C4-2B (cell line): ENCODE data around the gene ERO1B.

Source experiments
- H3K27ac ChIP-seq: fragments of 450-650 bp; 2 replicates; pipeline ENCODE4 v1.5.1; 2017
- ZFX ChIP-seq: fragments of 450-650 bp; IDR thresholded peaks from 2 replicates; pipeline ENCODE4 v1.6.1; 2017
- TF ChIP-seq, protein P1 (sequence below): fragments of 450-650 bp; conservative IDR thresholded peaks from 2 replicates; pipeline ENCODE4 v1.5.1; 2017; ENCODE audit warnings: mild to moderate bottlenecking

The ERO1B gene

DNA sequence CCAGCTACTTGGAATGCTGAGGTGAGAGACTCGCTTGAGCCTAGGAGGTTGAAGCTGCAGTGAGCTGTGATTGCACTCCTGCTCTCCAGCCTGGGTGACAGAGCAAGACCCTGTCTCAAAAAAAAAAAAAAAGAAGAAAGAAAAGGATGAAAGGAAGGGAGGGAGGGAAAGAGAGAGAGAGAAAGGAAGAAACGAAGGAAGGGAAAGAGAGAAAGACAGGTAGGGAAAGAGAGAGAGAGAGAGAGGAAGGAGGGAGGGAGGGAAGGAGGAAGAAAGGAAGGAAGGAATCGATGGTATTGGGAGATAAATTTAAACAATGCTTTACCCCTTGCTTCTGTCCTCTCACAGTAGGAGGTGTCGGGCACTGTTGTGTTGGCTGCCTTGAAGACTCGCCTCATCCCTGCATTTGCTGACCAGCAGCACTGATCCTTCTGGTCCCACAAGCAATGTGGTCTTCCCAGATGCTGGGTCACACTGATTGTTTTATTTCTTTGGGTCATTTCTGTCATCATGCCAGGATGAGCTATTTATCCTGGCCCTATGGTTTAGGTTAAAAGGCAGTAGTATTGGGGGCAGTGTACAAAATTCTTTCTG lies 108.5 kb downstream of the ERO1B start:
- TF ChIP-seq, protein P1, sequence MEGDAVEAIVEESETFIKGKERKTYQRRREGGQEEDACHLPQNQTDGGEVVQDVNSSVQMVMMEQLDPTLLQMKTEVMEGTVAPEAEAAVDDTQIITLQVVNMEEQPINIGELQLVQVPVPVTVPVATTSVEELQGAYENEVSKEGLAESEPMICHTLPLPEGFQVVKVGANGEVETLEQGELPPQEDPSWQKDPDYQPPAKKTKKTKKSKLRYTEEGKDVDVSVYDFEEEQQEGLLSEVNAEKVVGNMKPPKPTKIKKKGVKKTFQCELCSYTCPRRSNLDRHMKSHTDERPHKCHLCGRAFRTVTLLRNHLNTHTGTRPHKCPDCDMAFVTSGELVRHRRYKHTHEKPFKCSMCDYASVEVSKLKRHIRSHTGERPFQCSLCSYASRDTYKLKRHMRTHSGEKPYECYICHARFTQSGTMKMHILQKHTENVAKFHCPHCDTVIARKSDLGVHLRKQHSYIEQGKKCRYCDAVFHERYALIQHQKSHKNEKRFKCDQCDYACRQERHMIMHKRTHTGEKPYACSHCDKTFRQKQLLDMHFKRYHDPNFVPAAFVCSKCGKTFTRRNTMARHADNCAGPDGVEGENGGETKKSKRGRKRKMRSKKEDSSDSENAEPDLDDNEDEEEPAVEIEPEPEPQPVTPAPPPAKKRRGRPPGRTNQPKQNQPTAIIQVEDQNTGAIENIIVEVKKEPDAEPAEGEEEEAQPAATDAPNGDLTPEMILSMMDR, result no peak
- TF ChIP-seq ZFX, result no peak
- no peak overlapping the region for H3K27ac ChIP-seq

DNA sequence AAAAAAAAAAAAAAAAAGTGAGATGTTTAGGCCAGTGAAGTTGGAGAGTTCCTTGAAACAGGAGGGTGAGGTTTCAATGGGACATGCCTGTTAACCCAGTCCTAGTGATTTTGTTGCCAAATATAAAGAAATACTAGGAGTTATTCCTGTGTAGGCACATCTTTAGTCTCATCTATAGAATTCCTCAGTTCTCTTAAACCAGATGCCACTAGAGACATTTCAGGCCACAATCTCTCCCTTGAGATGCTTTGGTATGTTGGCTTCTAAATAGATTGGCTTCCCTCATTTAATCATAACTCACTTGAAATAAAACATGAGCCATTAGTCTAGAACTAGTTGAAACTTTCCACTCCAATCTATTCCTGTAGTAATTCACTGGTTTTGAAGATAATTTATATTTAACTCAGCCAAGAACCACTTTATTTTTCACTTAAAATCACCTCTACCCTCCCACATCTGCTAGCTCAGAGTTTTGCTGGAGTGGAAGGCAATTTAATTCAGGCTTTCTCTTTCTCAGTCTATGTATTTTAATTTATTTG lies 109.6 kb downstream of the ERO1B start:
- TF ChIP-seq, protein P1, result no peak
- no peak for TF ChIP-seq ZFX
- H3K27ac ChIP-seq, result no peak overlapping the region

DNA sequence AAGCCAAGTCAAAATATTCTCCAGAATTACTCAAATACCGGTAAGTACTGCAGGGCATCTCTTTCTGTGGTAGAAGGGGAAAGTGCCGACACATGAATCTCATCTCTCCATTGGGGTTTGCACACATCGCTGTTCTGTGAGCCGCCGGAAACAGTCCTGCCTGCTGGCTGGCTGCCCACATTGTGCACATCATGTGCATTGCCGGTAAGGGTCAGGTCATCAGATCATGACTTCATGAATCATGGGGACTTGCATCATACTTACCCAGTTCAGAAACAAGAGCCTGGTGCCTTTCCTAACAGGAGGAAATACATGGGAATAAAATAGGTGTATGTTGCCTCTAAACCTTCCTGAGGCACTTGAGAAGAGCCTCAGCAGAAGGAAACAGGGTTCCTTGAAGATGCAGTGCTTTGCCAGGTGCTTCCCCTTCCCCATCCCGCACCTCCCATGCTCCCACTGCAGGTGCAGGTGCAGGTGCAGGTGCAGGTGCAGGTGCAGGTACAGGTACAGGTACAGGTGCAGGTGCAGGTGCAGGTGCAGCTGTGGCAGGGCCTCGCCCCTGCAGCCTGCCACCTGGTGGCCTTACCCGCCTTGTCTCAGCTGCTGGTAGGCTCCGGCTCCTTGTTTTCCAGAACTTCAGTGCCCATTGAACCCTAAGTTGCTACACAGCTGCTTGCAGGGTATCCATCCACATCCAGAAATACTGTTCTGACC lies 112.9 kb downstream of the ERO1B start:
- no peak overlapping the region for H3K27ac ChIP-seq
- TF ChIP-seq ZFX, result no peak
- TF ChIP-seq, protein P1, result peak; percentile 49; the same call in 1 of the 2 replicates

GRCh38 chr1:236167578-236167977 lies 114.2 kb downstream of the ERO1B start:
- no peak overlapping the region for H3K27ac ChIP-seq
- TF ChIP-seq, protein P1, result no peak
- TF ChIP-seq ZFX, result no peak

- no peak for TF ChIP-seq ZFX
- TF ChIP-seq, protein P1, result no peak
- no peak overlapping the region for H3K27ac ChIP-seq
These were observed 114.6 kb downstream of the ERO1B start for GRCh38 chr1:236167154-236167553.

DNA sequence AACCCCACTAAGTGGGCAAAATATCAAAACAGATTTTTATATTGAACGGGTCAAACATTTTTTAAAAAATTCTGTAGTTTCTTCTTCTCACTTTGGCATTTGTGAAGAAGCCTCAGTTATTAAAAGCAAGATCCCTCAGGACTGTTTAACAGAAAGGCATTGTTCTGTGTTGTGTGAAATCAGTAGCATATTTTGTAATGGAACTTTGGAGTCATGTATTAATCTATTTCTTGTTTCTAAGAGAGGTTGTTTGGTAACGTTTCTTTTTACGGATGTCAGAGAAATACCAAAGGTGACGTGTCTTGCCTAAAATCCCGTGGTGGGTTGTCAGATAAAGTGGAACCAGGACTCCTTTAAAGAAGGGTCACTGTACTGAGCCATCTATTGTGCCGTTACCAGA lies 115.7 kb downstream of the ERO1B start:
- H3K27ac ChIP-seq, result no peak overlapping the region

More for the DNA sequence above, 115.7 kb downstream of the ERO1B start:
- TF ChIP-seq, protein P1, result no peak
- TF ChIP-seq ZFX, result no peak
